Loucy (cell line): Measurements from ENCODE around the gene HAL.

Experiments
- H2AFZ ChIP-seq: fragments of 200-600 bp; sonication (generic); 2 replicates; pipeline ENCODE4 v1.6.0; 2016; ENCODE audit warnings: antibody characterized with exemption, mild to moderate bottlenecking, low read length, moderate library complexity
- H3F3A ChIP-seq: fragments of 200-600 bp; 2 replicates; pipeline ENCODE4 v1.6.0; 2016; ENCODE audit warnings: antibody characterized with exemption, low read depth, mild to moderate bottlenecking
- H3K27me3 ChIP-seq: fragments of 200-600 bp; sonication (generic); 2 replicates; pipeline ENCODE4 v1.6.1; 2014; ENCODE audit warnings: low read length, mild to moderate bottlenecking; ENCODE audit not compliant: insufficient read depth, poor library complexity, severe bottlenecking
- H3K36me3 ChIP-seq: fragments of 200-600 bp; sonication (generic); 2 replicates; pipeline ENCODE4 v1.6.1; 2016; ENCODE audit warnings: low read length; ENCODE audit not compliant: insufficient read depth
- H3K4me1 ChIP-seq: fragments of 200-600 bp; sonication (generic); 2 replicates; pipeline ENCODE4 v1.5.1; 2014; ENCODE audit warnings: low read length, mild to moderate bottlenecking; ENCODE audit not compliant: insufficient read depth, poor library complexity, severe bottlenecking
- H3K4me2 ChIP-seq: fragments of 200-600 bp; sonication (generic); 2 replicates; pipeline ENCODE4 v1.6.0; 2014; ENCODE audit warnings: antibody characterized with exemption, low read length, low read depth, mild to moderate bottlenecking; ENCODE audit not compliant: poor library complexity, severe bottlenecking
- H3K4me3 ChIP-seq: fragments of 200-600 bp; sonication (generic); 2 replicates; pipeline ENCODE4 v1.5.1; 2014; ENCODE audit warnings: low read length, mild to moderate bottlenecking, mixed read lengths; ENCODE audit not compliant: poor library complexity, severe bottlenecking
- H3K79me2 ChIP-seq: fragments of 200-600 bp; sonication (generic); 2 replicates; pipeline ENCODE4 v1.6.1; 2014; ENCODE audit warnings: low read length; ENCODE audit not compliant: insufficient read depth
- H3K9ac ChIP-seq: fragments of 200-600 bp; sonication (generic); 2 replicates; pipeline ENCODE4 v1.6.0; 2014; ENCODE audit warnings: mild to moderate bottlenecking, low read depth, low read length, moderate library complexity; ENCODE audit not compliant: poor library complexity, severe bottlenecking
- H3K9me2 ChIP-seq: fragments of 200-600 bp; sonication (generic); replicated peaks from 2 replicates; pipeline ENCODE4 v1.6.1; 2016; ENCODE audit warnings: low read depth, low read length, mixed read lengths
- H3K9me3 ChIP-seq: fragments of 200-600 bp; sonication (generic); 2 replicates; pipeline ENCODE4 v1.6.1; 2014; ENCODE audit warnings: mild to moderate bottlenecking, antibody characterized with exemption, low read length, low read depth; ENCODE audit not compliant: insufficient read depth
- H4K20me1 ChIP-seq: fragments of 200-600 bp; sonication (generic); 2 replicates; pipeline ENCODE4 v1.6.0; 2014; ENCODE audit warnings: antibody characterized with exemption, low read length, mild to moderate bottlenecking; ENCODE audit not compliant: insufficient read depth, poor library complexity, severe bottlenecking
- EZH2phosphoT487 ChIP-seq: fragments of 200-600 bp; IDR thresholded peaks from 2 replicates; pipeline ENCODE4 v1.6.1; 2018; ENCODE audit warnings: antibody characterized with exemption, mild to moderate bottlenecking, moderate library complexity, borderline replicate concordance
- TF ChIP-seq, protein P1 (sequence below): fragments of 200-600 bp; sonication (generic); conservative IDR thresholded peaks from 2 replicates; pipeline ENCODE4 v1.5.1; 2014; ENCODE audit warnings: mild to moderate bottlenecking, antibody characterized with exemption, low read length

Gene HAL

DNA sequence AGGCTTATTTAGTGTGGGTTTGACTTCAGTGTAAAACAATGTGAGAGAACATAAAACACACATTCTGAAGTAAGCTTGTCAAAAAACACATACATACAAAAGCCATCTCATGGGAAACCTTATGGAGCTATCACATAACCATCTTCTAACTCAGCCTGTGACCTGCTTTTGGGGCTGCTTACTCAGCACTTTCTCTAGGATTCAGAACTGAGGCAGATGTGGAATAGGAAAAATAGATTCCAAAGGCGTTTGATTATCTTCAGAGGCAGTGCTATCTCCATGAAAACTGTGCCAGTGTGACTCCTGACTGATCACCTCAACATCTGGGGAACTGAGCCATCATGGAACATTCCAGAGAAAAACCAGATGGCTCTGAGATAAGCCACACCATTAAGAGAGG is 13.5 kb downstream of the HAL start:
- Histone ChIP-seq H3K79me2 (no peaks in the 10 kb centered on the region), H3K4me3 (no peak overlapping the region), H3K9ac (no peak overlapping the region), H3K4me1 (no peaks in the 10 kb centered on the region), H2AFZ (no peak overlapping the region), H3K9me3 (no peaks in the 10 kb centered on the region), H3K4me2 (no peak overlapping the region), H4K20me1 (no peaks in the 10 kb centered on the region), H3K27me3 (no peaks in the 10 kb centered on the region), H3K9me2 (no peaks in the 10 kb centered on the region), H3K36me3 (no peaks in the 10 kb centered on the region), H3F3A (no peaks in the 10 kb centered on the region)
- TF ChIP-seq, protein P1, sequence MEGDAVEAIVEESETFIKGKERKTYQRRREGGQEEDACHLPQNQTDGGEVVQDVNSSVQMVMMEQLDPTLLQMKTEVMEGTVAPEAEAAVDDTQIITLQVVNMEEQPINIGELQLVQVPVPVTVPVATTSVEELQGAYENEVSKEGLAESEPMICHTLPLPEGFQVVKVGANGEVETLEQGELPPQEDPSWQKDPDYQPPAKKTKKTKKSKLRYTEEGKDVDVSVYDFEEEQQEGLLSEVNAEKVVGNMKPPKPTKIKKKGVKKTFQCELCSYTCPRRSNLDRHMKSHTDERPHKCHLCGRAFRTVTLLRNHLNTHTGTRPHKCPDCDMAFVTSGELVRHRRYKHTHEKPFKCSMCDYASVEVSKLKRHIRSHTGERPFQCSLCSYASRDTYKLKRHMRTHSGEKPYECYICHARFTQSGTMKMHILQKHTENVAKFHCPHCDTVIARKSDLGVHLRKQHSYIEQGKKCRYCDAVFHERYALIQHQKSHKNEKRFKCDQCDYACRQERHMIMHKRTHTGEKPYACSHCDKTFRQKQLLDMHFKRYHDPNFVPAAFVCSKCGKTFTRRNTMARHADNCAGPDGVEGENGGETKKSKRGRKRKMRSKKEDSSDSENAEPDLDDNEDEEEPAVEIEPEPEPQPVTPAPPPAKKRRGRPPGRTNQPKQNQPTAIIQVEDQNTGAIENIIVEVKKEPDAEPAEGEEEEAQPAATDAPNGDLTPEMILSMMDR = no peak
- no peak for TF ChIP-seq EZH2phosphoT487

DNA sequence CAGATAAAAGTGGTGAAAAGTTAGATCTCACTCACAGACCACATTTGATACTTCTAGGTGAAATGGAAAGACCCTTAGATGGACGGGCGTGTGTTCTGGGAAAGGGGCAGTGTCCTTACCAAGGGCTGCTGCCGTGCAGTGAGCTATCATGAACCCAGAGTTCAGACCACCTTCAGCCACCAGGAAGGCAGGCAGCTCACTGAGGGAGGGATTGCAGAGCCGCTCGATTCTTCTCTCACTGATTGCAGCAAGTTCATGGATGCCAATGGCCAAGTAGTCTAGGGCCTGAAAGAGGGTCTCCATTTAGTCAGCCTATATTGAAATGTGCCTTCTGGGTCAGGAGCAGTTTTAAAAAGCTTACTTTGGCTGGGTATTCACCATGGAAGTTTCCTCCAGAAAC is 15.7 kb downstream of the HAL start:
- H3K27me3 ChIP-seq = no peaks in the 10 kb centered on the region
- TF ChIP-seq, protein P1 = no peak
- no peak for TF ChIP-seq EZH2phosphoT487
- H3K4me1 ChIP-seq = no peaks in the 10 kb centered on the region
- H3K4me3 ChIP-seq = no peak overlapping the region
- no peak overlapping the region for H3K4me2 ChIP-seq
- no peaks in the 10 kb centered on the region for H3K36me3 ChIP-seq
- no peaks in the 10 kb centered on the region for H3K9me2 ChIP-seq
- no peaks in the 10 kb centered on the region for H3K79me2 ChIP-seq
- no peak overlapping the region for H3K9ac ChIP-seq
- no peak overlapping the region for H2AFZ ChIP-seq
- no peaks in the 10 kb centered on the region for H3F3A ChIP-seq
- H4K20me1 ChIP-seq = no peaks in the 10 kb centered on the region
- no peaks in the 10 kb centered on the region for H3K9me3 ChIP-seq

DNA sequence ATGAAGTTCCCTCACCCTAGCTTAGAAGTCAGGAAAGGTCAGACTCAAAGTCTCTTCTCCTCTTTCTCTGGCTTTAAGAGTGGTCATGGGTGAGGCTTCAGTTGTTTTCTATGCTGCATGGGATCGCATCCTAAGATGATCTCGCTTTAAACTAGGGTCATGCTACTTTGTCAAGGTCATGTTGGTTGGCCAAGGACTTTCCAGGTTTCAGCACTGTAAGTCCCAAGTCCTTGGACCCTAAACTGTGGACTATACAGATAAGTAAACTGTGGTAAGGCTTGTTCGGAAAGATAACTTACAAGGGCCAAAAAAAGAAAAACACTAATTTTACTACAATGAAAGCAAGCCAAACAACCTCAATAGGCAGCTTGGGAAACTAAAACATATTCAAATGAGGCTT is 17.4 kb downstream of the HAL start:
- no peak overlapping the region for H3K9ac ChIP-seq
- no peaks in the 10 kb centered on the region for H3K9me3 ChIP-seq
- TF ChIP-seq EZH2phosphoT487 = no peak
- TF ChIP-seq, protein P1 = no peak

More for the DNA sequence above, 17.4 kb downstream of the HAL start:
- H3K36me3 ChIP-seq = no peaks in the 10 kb centered on the region
- no peaks in the 10 kb centered on the region for H3K4me1 ChIP-seq
- H3K9me2 ChIP-seq = no peaks in the 10 kb centered on the region
- H4K20me1 ChIP-seq = no peaks in the 10 kb centered on the region
- H3K4me3 ChIP-seq = no peak overlapping the region
- no peaks in the 10 kb centered on the region for H3K27me3 ChIP-seq
- no peak overlapping the region for H2AFZ ChIP-seq
- no peaks in the 10 kb centered on the region for H3K79me2 ChIP-seq
- no peak overlapping the region for H3K4me2 ChIP-seq
- no peaks in the 10 kb centered on the region for H3F3A ChIP-seq
